ENCODE measurements around the gene GET3. TPM values are rescaled to one million over a fixed set of nuclear protein-coding genes. Genes with fewer than 3 reads are reported as not detected.

Gene GET3
- polyA plus RNA-seq (2012; rRNA removed), result 250 and 264 TPM in 2 replicates
- 152 and 185 TPM in 2 replicates for polyA plus RNA-seq (2012; cell fraction: cytosol; rRNA removed)
- 160 and 186 TPM in 2 replicates for polyA plus RNA-seq (2012; cell fraction: nucleus; rRNA removed)

- POLR2A ChIA-PET, result interaction anchor here (0.6 to 1.2 kb wide), 7 partner anchors 10 to 54 kb away, joined by 3 to 5 read pairs (median 3); partner anchors contain the start of gene JUNB
Measured at GRCh38 chr19:12736995-12737834, at the start of gene GET3. Gene GET3, plus strand, starts transcription at chr19:12737497. Its CDS starts 9 bp downstream, at chr19:12737506.

More at GRCh38 chr19:12736995-12737834, at the start of gene GET3:
- no peak for TF ChIP-seq TCF12 (IDR thresholded peaks at IDR 0.05)
- peak; percentile 84; the same call in 1 of the 2 replicates for TF ChIP-seq RFX5 (IDR thresholded peaks at IDR 0.05; ENCODE audit: low read length)
- TF ChIP-seq, protein P1, sequence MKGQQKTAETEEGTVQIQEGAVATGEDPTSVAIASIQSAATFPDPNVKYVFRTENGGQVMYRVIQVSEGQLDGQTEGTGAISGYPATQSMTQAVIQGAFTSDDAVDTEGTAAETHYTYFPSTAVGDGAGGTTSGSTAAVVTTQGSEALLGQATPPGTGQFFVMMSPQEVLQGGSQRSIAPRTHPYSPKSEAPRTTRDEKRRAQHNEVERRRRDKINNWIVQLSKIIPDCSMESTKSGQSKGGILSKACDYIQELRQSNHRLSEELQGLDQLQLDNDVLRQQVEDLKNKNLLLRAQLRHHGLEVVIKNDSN (IDR thresholded peaks at IDR 0.05; ENCODE audit: borderline replicate concordance, low read depth), result peak; percentile 96
- TF ChIP-seq EZH2phosphoT487 (IDR thresholded peaks at IDR 0.05; ENCODE audit: borderline replicate concordance, low read depth), result no peak
- no peak for TF ChIP-seq EP300 (IDR thresholded peaks at IDR 0.05; ENCODE audit: borderline replicate concordance in 1 of 2, low read depth in 1 of 2, low read length in 1 of 2)
- TF ChIP-seq CHD2 (IDR thresholded peaks at IDR 0.05; ENCODE audit: low read length, partially characterized antibody), result peak; percentile 11
- TF ChIP-seq MXI1 (IDR thresholded peaks at IDR 0.05; ENCODE audit: low read depth, low read length), result peak; percentile 94
- TF ChIP-seq, protein P2, sequence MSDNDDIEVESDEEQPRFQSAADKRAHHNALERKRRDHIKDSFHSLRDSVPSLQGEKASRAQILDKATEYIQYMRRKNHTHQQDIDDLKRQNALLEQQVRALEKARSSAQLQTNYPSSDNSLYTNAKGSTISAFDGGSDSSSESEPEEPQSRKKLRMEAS (IDR thresholded peaks at IDR 0.05; ENCODE audit: low read depth), result peak; percentile 93
- TF ChIP-seq SIN3A (IDR thresholded peaks at IDR 0.05; ENCODE audit: borderline replicate concordance, low read depth, low read length), result peak; percentile 75; the same call in 1 of the 2 replicates
- peak; percentile 94 for TF ChIP-seq TAF1 (IDR thresholded peaks at IDR 0.05; ENCODE audit: borderline replicate concordance, low read depth, low read length)
- TF ChIP-seq, protein P3, sequence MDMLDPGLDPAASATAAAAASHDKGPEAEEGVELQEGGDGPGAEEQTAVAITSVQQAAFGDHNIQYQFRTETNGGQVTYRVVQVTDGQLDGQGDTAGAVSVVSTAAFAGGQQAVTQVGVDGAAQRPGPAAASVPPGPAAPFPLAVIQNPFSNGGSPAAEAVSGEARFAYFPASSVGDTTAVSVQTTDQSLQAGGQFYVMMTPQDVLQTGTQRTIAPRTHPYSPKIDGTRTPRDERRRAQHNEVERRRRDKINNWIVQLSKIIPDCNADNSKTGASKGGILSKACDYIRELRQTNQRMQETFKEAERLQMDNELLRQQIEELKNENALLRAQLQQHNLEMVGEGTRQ (IDR thresholded peaks at IDR 0.05; ENCODE audit: borderline replicate concordance, low read depth, low read length), result peak; percentile 84
- TF ChIP-seq, protein P4, sequence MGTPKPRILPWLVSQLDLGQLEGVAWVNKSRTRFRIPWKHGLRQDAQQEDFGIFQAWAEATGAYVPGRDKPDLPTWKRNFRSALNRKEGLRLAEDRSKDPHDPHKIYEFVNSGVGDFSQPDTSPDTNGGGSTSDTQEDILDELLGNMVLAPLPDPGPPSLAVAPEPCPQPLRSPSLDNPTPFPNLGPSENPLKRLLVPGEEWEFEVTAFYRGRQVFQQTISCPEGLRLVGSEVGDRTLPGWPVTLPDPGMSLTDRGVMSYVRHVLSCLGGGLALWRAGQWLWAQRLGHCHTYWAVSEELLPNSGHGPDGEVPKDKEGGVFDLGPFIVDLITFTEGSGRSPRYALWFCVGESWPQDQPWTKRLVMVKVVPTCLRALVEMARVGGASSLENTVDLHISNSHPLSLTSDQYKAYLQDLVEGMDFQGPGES (IDR thresholded peaks at IDR 0.05; ENCODE audit: low read depth, low read length), result 0 out of 2 replicates have a peak, but pooled peaks have one; percentile 79
- TF ChIP-seq, protein P5, sequence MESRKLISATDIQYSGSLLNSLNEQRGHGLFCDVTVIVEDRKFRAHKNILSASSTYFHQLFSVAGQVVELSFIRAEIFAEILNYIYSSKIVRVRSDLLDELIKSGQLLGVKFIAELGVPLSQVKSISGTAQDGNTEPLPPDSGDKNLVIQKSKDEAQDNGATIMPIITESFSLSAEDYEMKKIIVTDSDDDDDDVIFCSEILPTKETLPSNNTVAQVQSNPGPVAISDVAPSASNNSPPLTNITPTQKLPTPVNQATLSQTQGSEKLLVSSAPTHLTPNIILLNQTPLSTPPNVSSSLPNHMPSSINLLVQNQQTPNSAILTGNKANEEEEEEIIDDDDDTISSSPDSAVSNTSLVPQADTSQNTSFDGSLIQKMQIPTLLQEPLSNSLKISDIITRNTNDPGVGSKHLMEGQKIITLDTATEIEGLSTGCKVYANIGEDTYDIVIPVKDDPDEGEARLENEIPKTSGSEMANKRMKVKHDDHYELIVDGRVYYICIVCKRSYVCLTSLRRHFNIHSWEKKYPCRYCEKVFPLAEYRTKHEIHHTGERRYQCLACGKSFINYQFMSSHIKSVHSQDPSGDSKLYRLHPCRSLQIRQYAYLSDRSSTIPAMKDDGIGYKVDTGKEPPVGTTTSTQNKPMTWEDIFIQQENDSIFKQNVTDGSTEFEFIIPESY (IDR thresholded peaks at IDR 0.05; ENCODE audit: borderline replicate concordance, low read depth), result no peak
- TF ChIP-seq YY1 (IDR thresholded peaks at IDR 0.05; ENCODE audit: low read depth), result peak; percentile 97
- TF ChIP-seq PBX3 (IDR thresholded peaks at IDR 0.05), result peak; percentile 97
- peak; percentile 82 for TF ChIP-seq POLR2AphosphoS5 (IDR thresholded peaks at IDR 0.05; ENCODE audit: low read depth, low read length)
- peak; percentile 19; the same call in 1 of the 2 replicates for TF ChIP-seq GABPA (IDR thresholded peaks at IDR 0.05; ENCODE audit: low read depth)
- peaks cover 20% of the 10 kb centered on the region for H3F3A ChIP-seq (replicated peaks; ENCODE audit: insufficient read depth)
- H3K4me2 ChIP-seq, result peak within 1 kb of the TSS; percentile 96
- 2% methylated on average over 20 of the region's 29 CpGs for WGBS (ENCODE audit: low lambda C conversion rate)
- H3K4me1 ChIP-seq (ENCODE audit: control insufficient read depth in 1 of 2, insufficient read depth in 2 of 2, low read depth in 1 of 2, low read length in 1 of 2), result peaks cover 9 to 28% of the 10 kb centered on the region in 2 experiments; a peak in 1 of 4 replicates
- peak within 1 kb of the TSS; percentile 82 for H2AFZ ChIP-seq (ENCODE audit: low read depth)
- H3K36me3 ChIP-seq (replicated peaks in 1 of 2; ENCODE audit: control insufficient read depth in 1 of 2, insufficient read depth in 2 of 2, low read length in 1 of 2), result peaks cover 6 to 11% of the 10 kb centered on the region in 2 experiments
- H4K20me1 ChIP-seq (ENCODE audit: insufficient read depth), result peaks cover 17% of the 10 kb centered on the region
- H3K27ac ChIP-seq (ENCODE audit: low read depth in 2 of 2, low read length in 1 of 2), result peak within 1 kb of the TSS; percentile 84 to 96
- no peaks in the 10 kb centered on the region for H3K9me2 ChIP-seq
- no peaks in the 10 kb centered on the region for H3K9me3 ChIP-seq
- H3K4me3 ChIP-seq (ENCODE audit: low read depth in 2 of 2, low read length in 1 of 2), result peak within 1 kb of the TSS; percentile 83 to 84
- no peaks in the 10 kb centered on the region for H3K27me3 ChIP-seq (ENCODE audit: insufficient read depth)
- peaks cover 42% of the 10 kb centered on the region for H3K79me2 ChIP-seq (ENCODE audit: insufficient read depth)
- peak within 1 kb of the TSS; percentile 81 for H3K9ac ChIP-seq
- peak; percentile 86 for DNase-seq
- CTCF ChIA-PET, result interaction anchor here (0.9 to 23.9 kb wide), 8 partner anchors 9 to 65 kb away, joined by 3 to 273 read pairs (median 4); partner anchors contain the start of genes PRDX2 and THSD8
